A673 (cell line): Measurements from ENCODE around the gene FAM120A. TPM values are rescaled to one million over a fixed set of nuclear protein-coding genes. Genes with fewer than 3 reads are reported as not detected.
"Not testable (repeated sequence)": the region's sequence is repeated elsewhere in the genome, so short reads cannot be mapped to it uniquely, and the experiment has no call there.

Source experiments
- BruUV-seq: library from RNA; stranded (reverse); fragments of 400-500 nt; replicated peaks from 2 replicates; lab custom pipeline; 2021; lab: Mats Ljungman, UMichigan
- CTCF ChIA-PET: fragments of 300-600 bp; sonication (Branson Sonifier 250); formaldehyde crosslinking; loops from one replicate; lab custom pipeline; 2022; ENCODE audit warnings: antibody characterized with exemption; lab: Charles Lee
- POLR2A ChIA-PET: fragments of 300-600 bp; sonication (Branson Sonifier 250); formaldehyde crosslinking; loops from one replicate; lab custom pipeline; 2022; ENCODE audit warnings: antibody characterized with exemption; ENCODE audit not compliant: low non-redundant PET; lab: Charles Lee
- DNase-seq: peaks from one replicate; pipeline ENCODE4 v3.0.0-alpha.2; 2015; ENCODE audit warnings: low spot score
- H3K27ac ChIP-seq: fragments of 200-600 bp; sonication (generic); 2 replicates; pipeline ENCODE4 v1.5.1; 2016; ENCODE audit warnings: mixed run types, low read depth, mild to moderate bottlenecking, mixed read lengths, antibody characterized with exemption, low read length; ENCODE audit not compliant: poor library complexity, severe bottlenecking
- H3K27me3 ChIP-seq: fragments of 200-600 bp; sonication (generic); replicated peaks from 2 replicates; pipeline ENCODE4 v1.6.1; 2017; ENCODE audit warnings: mixed run types, low read depth, mild to moderate bottlenecking, mixed read lengths, antibody characterized with exemption, low read length; ENCODE audit not compliant: insufficient read depth, poor library complexity
- H3K36me3 ChIP-seq: fragments of 200-600 bp; sonication (generic); 2 replicates; pipeline ENCODE4 v1.6.1; 2016; ENCODE audit warnings: mixed run types, mild to moderate bottlenecking, mixed read lengths, antibody characterized with exemption, low read length; ENCODE audit not compliant: insufficient read depth, poor library complexity, severe bottlenecking
- H3K4me1 ChIP-seq: fragments of 200-600 bp; sonication (generic); 2 replicates; pipeline ENCODE4 v1.6.1; 2017; ENCODE audit warnings: mixed run types, mild to moderate bottlenecking, mixed read lengths, antibody characterized with exemption, low read length; ENCODE audit not compliant: insufficient read depth, poor library complexity, severe bottlenecking
- H3K4me3 ChIP-seq: fragments of 200-600 bp; sonication (generic); 2 replicates; pipeline ENCODE4 v1.5.1; 2016; ENCODE audit warnings: low read depth, mixed run types, mild to moderate bottlenecking, mixed read lengths, low read length; ENCODE audit not compliant: poor library complexity, severe bottlenecking
- H3K9me3 ChIP-seq: fragments of 200-600 bp; sonication (generic); 2 replicates; pipeline ENCODE4 v1.6.1; 2016; ENCODE audit warnings: mixed run types, low read depth, mild to moderate bottlenecking, mixed read lengths, antibody characterized with exemption, low read length; ENCODE audit not compliant: poor library complexity, severe bottlenecking
- CTCF ChIP-seq: fragments of 300-800, 200-600 bp; sonication (generic); conservative IDR thresholded peaks from 2 replicates; pipeline ENCODE4 v1.5.1; 2017; ENCODE audit warnings: low read depth, mild to moderate bottlenecking, antibody characterized with exemption, low read length, moderate library complexity, mixed read lengths
- EZH2 ChIP-seq: fragments of 200-600 bp; sonication (generic); IDR thresholded peaks from 2 replicates; pipeline ENCODE4 v1.6.1; 2017; ENCODE audit warnings: borderline replicate concordance, low read depth, mild to moderate bottlenecking, mixed read lengths, antibody characterized with exemption, low read length; ENCODE audit not compliant: poor library complexity, severe bottlenecking
- intact Hi-C: fragments of 100-400 bp; cut with micrococcal nuclease; formaldehyde crosslinking; loops from one replicate; pipeline ENCODE4 v1.10.0; 2022; ENCODE audit not compliant: unreplicated experiment
- total RNA-seq: library from RNA; stranded (reverse); gene quantifications from 2 replicates; pipeline ENCODE4 v1.2.3, GENCODE V29; 2021

FAM120A gene
- total RNA-seq, 1 experiment from 2014 or later, result 91.0 TPM

GRCh38 chr9:93436655-93437407, 14.7 kb upstream of the FAM120A start:
- intact Hi-C loops, result no loop called here
- CTCF ChIA-PET, result no interaction called here

DNA sequence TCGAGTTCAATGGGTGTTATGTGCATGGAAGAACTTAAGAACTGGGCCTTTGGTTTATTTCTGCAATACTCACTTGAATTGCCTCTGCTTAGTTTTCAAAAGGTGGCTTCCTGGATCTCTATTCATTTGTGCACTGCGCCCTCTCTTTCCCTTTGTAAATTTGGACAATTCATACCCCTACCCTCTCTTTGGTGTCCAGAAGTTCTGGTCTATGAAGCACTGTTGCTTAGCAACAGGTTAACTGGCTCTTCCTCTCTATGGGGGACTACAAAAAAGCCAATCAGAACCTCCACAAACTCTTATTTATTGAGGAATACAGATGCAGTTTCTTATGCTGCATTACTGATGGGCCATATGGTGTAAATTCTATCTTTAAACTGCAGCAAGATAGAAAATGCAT, 13.5 kb upstream of the FAM120A start:
- Histone ChIP-seq H3K27ac (no peak overlapping the region), H3K36me3 (no peaks in the 10 kb centered on the region), H3K4me3 (no peak overlapping the region), H3K4me1 (no peaks in the 10 kb centered on the region), H3K27me3 (no peaks in the 10 kb centered on the region), H3K9me3 (no peaks in the 10 kb centered on the region)
- intact Hi-C loops, result no loop called here
- TF ChIP-seq CTCF (no peak), EZH2 (no peak)
- CTCF ChIA-PET, result no interaction called here
- POLR2A ChIA-PET, result no interaction called here
- BruUV-seq, result no TSS peak
- no peak for DNase-seq

More at GRCh38 chr9:93436655-93437407, 14.7 kb upstream of the FAM120A start:
- Histone ChIP-seq H3K4me3 (no peak overlapping the region), H3K4me1 (no peaks in the 10 kb centered on the region), H3K9me3 (no peaks in the 10 kb centered on the region), H3K27ac (no peak overlapping the region), H3K27me3 (no peaks in the 10 kb centered on the region), H3K36me3 (no peaks in the 10 kb centered on the region)
- BruUV-seq, result no TSS peak
- TF ChIP-seq EZH2, result no peak
- no peak for TF ChIP-seq CTCF
- DNase-seq, result no peak
- POLR2A ChIA-PET, result no interaction called here

DNA sequence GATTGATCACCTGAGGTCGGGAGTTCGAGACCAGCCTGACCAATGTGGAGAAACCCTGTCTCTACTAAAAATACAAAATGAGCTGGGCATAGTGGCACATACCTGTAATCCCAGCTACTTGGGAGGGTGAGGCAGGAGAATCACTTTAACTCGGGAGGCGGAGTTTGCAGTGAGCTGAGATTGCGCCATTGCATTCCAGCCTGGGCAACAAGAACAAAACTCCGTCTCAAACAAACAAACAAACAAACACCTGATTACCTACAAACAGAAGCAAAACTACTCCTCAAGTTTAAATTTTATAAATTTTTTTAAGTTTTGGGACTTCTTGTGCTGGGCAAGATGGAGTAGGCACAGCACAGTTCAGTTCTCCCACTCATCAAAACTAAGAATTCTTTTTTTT, 12.2 kb upstream of the FAM120A start:
- H3K9me3 ChIP-seq, DNase-seq, H3K36me3 ChIP-seq, CTCF ChIA-PET, H3K27me3 ChIP-seq, BruUV-seq, POLR2A ChIA-PET, intact Hi-C loops, H3K4me3 ChIP-seq, H3K4me1 ChIP-seq, H3K27ac ChIP-seq: not testable (repeated sequence)

DNA sequence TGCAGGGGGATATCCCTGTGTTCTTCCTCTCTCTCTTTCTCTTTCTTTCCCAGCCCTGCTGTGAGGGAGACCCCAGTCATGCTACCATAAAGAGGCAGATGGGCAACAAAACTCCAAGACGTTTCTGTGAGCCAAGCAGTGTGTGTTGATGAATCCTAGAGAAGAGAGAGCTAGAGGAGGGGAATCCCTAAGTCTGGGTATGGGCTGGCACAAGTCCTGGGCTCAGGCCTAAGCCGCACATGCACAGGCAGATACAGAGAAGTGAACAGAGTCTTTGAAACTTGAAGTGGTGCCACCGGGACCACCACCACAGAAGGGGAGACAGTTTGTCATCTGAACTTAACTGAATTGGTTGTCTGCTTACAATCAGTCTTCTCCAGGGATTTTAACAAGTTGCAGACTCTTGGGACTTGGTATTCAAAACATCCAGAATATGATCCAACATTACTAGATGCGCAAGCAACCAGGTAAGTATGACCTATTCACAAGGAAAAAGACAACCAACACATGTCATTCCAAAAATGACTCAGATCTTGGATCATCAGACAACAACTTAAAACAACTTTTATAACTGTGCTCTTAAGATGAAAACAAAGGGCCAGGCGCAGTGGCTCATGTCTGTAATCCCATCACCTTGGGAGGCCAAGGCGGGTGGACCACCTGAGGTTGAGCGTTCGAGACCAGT, 10.4 kb upstream of the FAM120A start:
- POLR2A ChIA-PET, result no interaction called here
- DNase-seq, result no peak
- H3K36me3 ChIP-seq, result peaks cover 3% of the 10 kb centered on the region
- H3K27me3 ChIP-seq, result no peaks in the 10 kb centered on the region
- intact Hi-C loops, result no loop called here
- H3K4me3 ChIP-seq, result no peak overlapping the region
- CTCF ChIA-PET, result no interaction called here
- H3K4me1 ChIP-seq, result no peaks in the 10 kb centered on the region
- BruUV-seq, result no TSS peak
- TF ChIP-seq EZH2 (no peak), CTCF (no peak)
- H3K9me3 ChIP-seq, result no peaks in the 10 kb centered on the region
- H3K27ac ChIP-seq, result no peak overlapping the region
